ENCODE measurements around the gene MASTL. TPM values are rescaled to one million over a fixed set of nuclear protein-coding genes. Genes with fewer than 3 reads are reported as not detected.
A peak's percentile ranks its signal among the peaks of the same experiment; 100 is the strongest.

Gene MASTL
- total RNA-seq, 1 experiment from 2014 or later: 13.8 TPM

DNA sequence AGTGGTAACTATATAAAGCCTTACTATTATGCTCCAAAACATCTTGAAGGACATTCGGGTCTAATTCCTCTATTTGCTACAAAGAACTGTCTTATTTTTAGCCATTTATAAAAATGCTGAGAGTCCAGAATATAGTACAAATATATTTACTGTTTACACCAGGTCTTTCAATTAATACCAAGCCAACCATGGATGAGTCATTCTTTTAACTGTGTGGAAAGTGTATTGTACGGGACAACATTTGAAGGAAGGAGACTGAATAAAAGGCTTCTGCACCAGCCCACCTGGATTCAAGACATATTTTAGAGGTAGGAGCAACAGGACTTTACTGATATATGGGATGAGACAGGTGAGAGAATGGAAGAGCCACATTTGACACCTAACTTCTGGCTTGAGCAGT lies 35.4 kb downstream of the MASTL start:
- H3K4me2 ChIP-seq (ENCODE audit: low read length): no peak overlapping the region
- H3K9ac ChIP-seq (ENCODE audit: low read length): no peak overlapping the region
- H3K9me2 ChIP-seq (ENCODE audit: insufficient read depth): no peaks in the 10 kb centered on the region
- TF ChIP-seq, protein P1, sequence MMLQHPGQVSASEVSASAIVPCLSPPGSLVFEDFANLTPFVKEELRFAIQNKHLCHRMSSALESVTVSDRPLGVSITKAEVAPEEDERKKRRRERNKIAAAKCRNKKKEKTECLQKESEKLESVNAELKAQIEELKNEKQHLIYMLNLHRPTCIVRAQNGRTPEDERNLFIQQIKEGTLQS (IDR thresholded peaks at IDR 0.05): no peak
- no peak for TF ChIP-seq RAD21 (IDR thresholded peaks at IDR 0.05; ENCODE audit: low read depth)
- TF ChIP-seq TCF7L2 (IDR thresholded peaks at IDR 0.05; ENCODE audit: borderline replicate concordance, extremely low read depth, insufficient read depth, insufficient read length): no peak
- no peak for TF ChIP-seq EZH2phosphoT487 (IDR thresholded peaks at IDR 0.05; ENCODE audit: borderline replicate concordance)
- no peak for TF ChIP-seq ELF1 (IDR thresholded peaks at IDR 0.05; ENCODE audit: borderline replicate concordance, low read depth)
- H3K79me2 ChIP-seq (ENCODE audit: insufficient read depth, low read length): no peaks in the 10 kb centered on the region
- POLR2A ChIA-PET: no interaction called here
- no peak overlapping the region for H3K4me3 ChIP-seq (replicated peaks in 1 of 2; ENCODE audit: low read depth in 1 of 2, low read length in 2 of 2)
- H3K27ac ChIP-seq (ENCODE audit: low read depth, low read length): no peak overlapping the region
- no peak overlapping the region for H2AFZ ChIP-seq (ENCODE audit: low read depth, low read length, poor library complexity, severe bottlenecking)
- no peaks in the 10 kb centered on the region for H3K9me3 ChIP-seq (ENCODE audit: control insufficient read depth in 1 of 2, insufficient read depth in 1 of 2, low read depth in 1 of 2, low read length in 2 of 2)
- BruUV-seq (replicated peaks): no TSS peak
- DNase-seq (ENCODE audit: low read depth, low spot score): no peak
- intact Hi-C loops (cut with micrococcal nuclease): no loop called here
- H4K20me1 ChIP-seq (ENCODE audit: insufficient read depth): no peaks in the 10 kb centered on the region
- no peaks in the 10 kb centered on the region for H3K27me3 ChIP-seq (ENCODE audit: insufficient read depth, low read length)
- RAD21 ChIA-PET (ENCODE audit: low non-redundant PET in 1 of 2, low total read pairs in 2 of 2, uncharacterized antibody in 2 of 2, unreplicated experiment in 2 of 2): no interaction called here
- no peak for ATAC-seq
- CTCF ChIA-PET: no interaction called here
- H3K36me3 ChIP-seq (ENCODE audit: control insufficient read depth in 1 of 2, insufficient read depth in 2 of 2, low read length in 2 of 2): 0 out of 4 replicates have a peak, but pooled peaks cover 3 to 4% of the 10 kb centered on the region in 2 experiments
- peaks cover 5 to 11% of the 10 kb centered on the region in 2 experiments for H3K4me1 ChIP-seq (ENCODE audit: control insufficient read depth in 1 of 2, insufficient read depth in 2 of 2, low read length in 2 of 2)

DNA sequence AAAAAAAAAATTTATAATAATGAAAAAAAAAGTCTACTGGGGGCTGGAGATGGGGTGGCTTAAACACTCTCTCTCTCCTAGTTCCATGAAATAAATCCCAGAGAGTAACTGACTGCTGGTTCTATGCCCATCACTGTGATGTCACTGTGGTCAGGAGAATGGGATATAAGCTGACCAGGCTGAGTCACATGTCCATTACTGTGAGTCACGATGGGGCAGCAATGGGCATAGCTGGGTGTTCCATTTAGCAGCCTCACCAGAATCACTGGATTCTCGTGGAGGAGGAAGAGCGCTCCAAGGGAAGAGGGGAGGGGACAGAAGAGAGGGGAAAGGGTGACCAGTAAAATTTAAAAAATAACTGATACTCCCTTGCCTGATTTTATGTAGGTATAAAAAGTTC lies 37.1 kb downstream of the MASTL start:
- Histone ChIP-seq H3K9me2 (ENCODE audit: insufficient read depth) (no peaks in the 10 kb centered on the region), H3K79me2 (ENCODE audit: insufficient read depth, low read length) (no peaks in the 10 kb centered on the region), H3K4me1 (ENCODE audit: control insufficient read depth in 1 of 2, insufficient read depth in 2 of 2, low read length in 2 of 2) (peaks cover 5 to 11% of the 10 kb centered on the region in 2 experiments), H3K27me3 (ENCODE audit: insufficient read depth, low read length) (no peaks in the 10 kb centered on the region), H4K20me1 (ENCODE audit: insufficient read depth) (no peaks in the 10 kb centered on the region), H3K9ac (ENCODE audit: low read length) (no peak overlapping the region), H3K4me2 (ENCODE audit: low read length) (peak overlapping the region; percentile 54), H3K4me3 (replicated peaks in 1 of 2; ENCODE audit: low read depth in 1 of 2, low read length in 2 of 2) (no peak overlapping the region), H3K9me3 (ENCODE audit: control insufficient read depth in 1 of 2, insufficient read depth in 1 of 2, low read depth in 1 of 2, low read length in 2 of 2) (no peaks in the 10 kb centered on the region), H3K36me3 (ENCODE audit: control insufficient read depth in 1 of 2, insufficient read depth in 2 of 2, low read length in 2 of 2) (no peaks in the 10 kb centered on the region), H2AFZ (ENCODE audit: low read depth, low read length, poor library complexity, severe bottlenecking) (no peak overlapping the region), H3K27ac (ENCODE audit: low read depth, low read length) (no peak overlapping the region)
- peak; percentile 56 for DNase-seq (ENCODE audit: low read depth, low spot score)
- no TSS peak for BruUV-seq (replicated peaks)
- ATAC-seq: peak; percentile 79
- intact Hi-C loops (cut with micrococcal nuclease): no loop called here
- ChIA-PET RAD21 (ENCODE audit: low non-redundant PET in 1 of 2, low total read pairs in 2 of 2, uncharacterized antibody in 2 of 2, unreplicated experiment in 2 of 2) (no interaction called here), CTCF (no interaction called here), POLR2A (interaction anchor here (0.9 kb wide), 1 partner anchor 9 kb away, joined by 4 read pairs; no protein-coding TSS in a partner anchor)
- TF ChIP-seq, protein P2, sequence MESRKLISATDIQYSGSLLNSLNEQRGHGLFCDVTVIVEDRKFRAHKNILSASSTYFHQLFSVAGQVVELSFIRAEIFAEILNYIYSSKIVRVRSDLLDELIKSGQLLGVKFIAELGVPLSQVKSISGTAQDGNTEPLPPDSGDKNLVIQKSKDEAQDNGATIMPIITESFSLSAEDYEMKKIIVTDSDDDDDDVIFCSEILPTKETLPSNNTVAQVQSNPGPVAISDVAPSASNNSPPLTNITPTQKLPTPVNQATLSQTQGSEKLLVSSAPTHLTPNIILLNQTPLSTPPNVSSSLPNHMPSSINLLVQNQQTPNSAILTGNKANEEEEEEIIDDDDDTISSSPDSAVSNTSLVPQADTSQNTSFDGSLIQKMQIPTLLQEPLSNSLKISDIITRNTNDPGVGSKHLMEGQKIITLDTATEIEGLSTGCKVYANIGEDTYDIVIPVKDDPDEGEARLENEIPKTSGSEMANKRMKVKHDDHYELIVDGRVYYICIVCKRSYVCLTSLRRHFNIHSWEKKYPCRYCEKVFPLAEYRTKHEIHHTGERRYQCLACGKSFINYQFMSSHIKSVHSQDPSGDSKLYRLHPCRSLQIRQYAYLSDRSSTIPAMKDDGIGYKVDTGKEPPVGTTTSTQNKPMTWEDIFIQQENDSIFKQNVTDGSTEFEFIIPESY (IDR thresholded peaks at IDR 0.05; ENCODE audit: extremely low read depth, insufficient replicate concordance, low read length): no peak
- TF ChIP-seq, protein P3, sequence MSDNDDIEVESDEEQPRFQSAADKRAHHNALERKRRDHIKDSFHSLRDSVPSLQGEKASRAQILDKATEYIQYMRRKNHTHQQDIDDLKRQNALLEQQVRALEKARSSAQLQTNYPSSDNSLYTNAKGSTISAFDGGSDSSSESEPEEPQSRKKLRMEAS (IDR thresholded peaks at IDR 0.05): peak; percentile 50
- TF ChIP-seq SP1 (IDR thresholded peaks at IDR 0.05; ENCODE audit: low read depth): 0 out of 2 replicates have a peak, but pooled peaks have one; percentile 13
- TF ChIP-seq EZH2 (IDR thresholded peaks at IDR 0.05): no peak
- no peak for TF ChIP-seq YY1 (IDR thresholded peaks at IDR 0.05; ENCODE audit: extremely low read depth, insufficient replicate concordance, low read depth, low read length)
- TF ChIP-seq CBX3 (IDR thresholded peaks at IDR 0.05; ENCODE audit: low read depth): 0 out of 2 replicates have a peak, but pooled peaks have one; percentile 46
- peak; percentile 61 for TF ChIP-seq FOSL1 (IDR thresholded peaks at IDR 0.05; ENCODE audit: low read depth)
- peak; percentile 55 for TF ChIP-seq JUND (IDR thresholded peaks at IDR 0.05)
- no peak for TF ChIP-seq ZFX (IDR thresholded peaks at IDR 0.05)

All from HCT116 (cell line).